SU-DHL-6 (cell line): Measurements from ENCODE around the gene SUMF1.

Experiments
- H2AFZ ChIP-seq: fragments of 200-600 bp; sonication (generic); 2 replicates; pipeline ENCODE4 v1.6.1; 2014; ENCODE audit warnings: low read depth, mild to moderate bottlenecking, moderate library complexity, mixed read lengths, antibody characterized with exemption, low read length; ENCODE audit not compliant: severe bottlenecking
- H3F3A ChIP-seq: fragments of 200-600 bp; shearing (Covaris generic); 2 replicates; pipeline ENCODE4 v1.6.0; 2016; ENCODE audit warnings: antibody characterized with exemption, mild to moderate bottlenecking; ENCODE audit not compliant: insufficient read depth
- H3K27ac ChIP-seq: fragments of 200-600 bp; sonication (generic); 2 replicates; pipeline ENCODE4 v1.5.1; 2016; ENCODE audit warnings: low read depth, mild to moderate bottlenecking, low read length, moderate library complexity, mixed read lengths
- H3K27me3 ChIP-seq: fragments of 200-600 bp; sonication (generic), shearing (Covaris generic); 2 replicates; pipeline ENCODE4 v1.6.0; 2014; ENCODE audit warnings: mild to moderate bottlenecking, low read length
- H3K36me3 ChIP-seq: fragments of 200-600 bp; sonication (generic); 2 replicates; pipeline ENCODE4 v1.6.1; 2014; ENCODE audit warnings: mild to moderate bottlenecking, low read length, mixed read lengths
- H3K4me2 ChIP-seq: fragments of 300-600, 200-600 bp; shearing (Covaris generic), sonication (generic); 2 replicates; pipeline ENCODE4 v1.6.0; 2014; ENCODE audit warnings: low read length, low read depth, mild to moderate bottlenecking; ENCODE audit not compliant: poor library complexity, severe bottlenecking
- H3K4me3 ChIP-seq: fragments of 200-600 bp; sonication (generic); 2 replicates; pipeline ENCODE4 v1.5.1; 2014; ENCODE audit warnings: antibody characterized with exemption, low read length, mild to moderate bottlenecking, mixed read lengths; ENCODE audit not compliant: insufficient read depth, poor library complexity, severe bottlenecking
- H3K79me2 ChIP-seq: fragments of 200-600 bp; sonication (generic); 2 replicates; pipeline ENCODE4 v1.6.1; 2014; ENCODE audit warnings: mild to moderate bottlenecking, low read length, moderate library complexity; ENCODE audit not compliant: insufficient read depth
- H3K9ac ChIP-seq: fragments of 200-600 bp; sonication (generic); 2 replicates; pipeline ENCODE4 v1.7.0; 2014; ENCODE audit warnings: mild to moderate bottlenecking, low read length
- H3K9me2 ChIP-seq: fragments of 200-600 bp; sonication (generic); replicated peaks from 2 replicates; pipeline ENCODE4 v1.6.1; 2014; ENCODE audit warnings: low read length; ENCODE audit not compliant: insufficient read depth
- H3K9me3 ChIP-seq: fragments of 200-600 bp; sonication (generic); 2 replicates; pipeline ENCODE4 v1.6.1; 2014; ENCODE audit warnings: low read length, mixed read lengths; ENCODE audit not compliant: insufficient read depth
- H4K20me1 ChIP-seq: fragments of 200-600 bp; sonication (generic); 2 replicates; pipeline ENCODE4 v1.6.1; 2014; ENCODE audit warnings: low read depth, mild to moderate bottlenecking, antibody characterized with exemption, low read length, moderate library complexity, mixed read lengths
- CTCF ChIP-seq: fragments of 200-600 bp; sonication (generic); IDR thresholded peaks from one replicate; pipeline ENCODE4 v1.5.1; 2017; ENCODE audit warnings: antibody characterized with exemption, mild to moderate bottlenecking, low read length, moderate library complexity; ENCODE audit not compliant: insufficient read depth, poor library complexity, severe bottlenecking
- EZH2phosphoT487 ChIP-seq: fragments of 200-600 bp; sonication (generic), shearing (Covaris generic); conservative IDR thresholded peaks from 2 replicates; pipeline ENCODE4 v1.6.1; 2018; ENCODE audit warnings: mild to moderate bottlenecking, antibody characterized with exemption, low read length, moderate library complexity, mixed read lengths

Gene SUMF1

GRCh38 chr3:4454142-4454541 is 12.9 kb downstream of the SUMF1 start:
- no peak overlapping the region for H3K27ac ChIP-seq
- TF ChIP-seq CTCF (no peak), EZH2phosphoT487 (no peak)
- H3K4me2 ChIP-seq = no peak overlapping the region
- no peaks in the 10 kb centered on the region for H4K20me1 ChIP-seq
- H3K9ac ChIP-seq = no peak overlapping the region
- 0 out of 2 replicates have a peak, but pooled peaks cover 4% of the 10 kb centered on the region for H3K79me2 ChIP-seq
- no peak overlapping the region for H3K4me3 ChIP-seq
- no peaks in the 10 kb centered on the region for H3K9me3 ChIP-seq
- no peaks in the 10 kb centered on the region for H3K27me3 ChIP-seq
- H3F3A ChIP-seq = no peaks in the 10 kb centered on the region
- H3K36me3 ChIP-seq = no peaks in the 10 kb centered on the region
- H3K9me2 ChIP-seq = no peaks in the 10 kb centered on the region
- no peak overlapping the region for H2AFZ ChIP-seq

- Histone ChIP-seq H3K79me2 (no peaks in the 10 kb centered on the region), H3K9me2 (no peaks in the 10 kb centered on the region), H3K27ac (no peak overlapping the region), H3K36me3 (no peaks in the 10 kb centered on the region), H3K9me3 (no peaks in the 10 kb centered on the region), H3K9ac (no peak overlapping the region), H2AFZ (no peak overlapping the region), H3K4me2 (no peak overlapping the region), H3K4me3 (no peak overlapping the region), H3K27me3 (no peaks in the 10 kb centered on the region), H4K20me1 (no peaks in the 10 kb centered on the region), H3F3A (no peaks in the 10 kb centered on the region)
- TF ChIP-seq CTCF (no peak), EZH2phosphoT487 (no peak)
These were observed 17.8 kb downstream of the SUMF1 start for GRCh38 chr3:4449043-4449805.

- no peaks in the 10 kb centered on the region for H3K9me2 ChIP-seq
- no peak overlapping the region for H2AFZ ChIP-seq
- no peak overlapping the region for H3K4me3 ChIP-seq
- H3K9ac ChIP-seq = no peak overlapping the region
- no peaks in the 10 kb centered on the region for H3K79me2 ChIP-seq
- no peaks in the 10 kb centered on the region for H3K36me3 ChIP-seq
- no peaks in the 10 kb centered on the region for H3F3A ChIP-seq
- H3K4me2 ChIP-seq = no peak overlapping the region
- no peaks in the 10 kb centered on the region for H3K9me3 ChIP-seq
- no peak overlapping the region for H3K27ac ChIP-seq
- no peaks in the 10 kb centered on the region for H4K20me1 ChIP-seq
- no peaks in the 10 kb centered on the region for H3K27me3 ChIP-seq
- TF ChIP-seq EZH2phosphoT487 = no peak
- TF ChIP-seq CTCF = no peak
These were observed 18.9 kb downstream of the SUMF1 start for GRCh38 chr3:4448187-4448586.
